Activated CD4-positive, alpha-beta T cell treated with anti-CD3 and anti-CD28 coated beads for 1 hour (primary cell): ENCODE measurements around the gene CHI3L2.

Experiments
- DNase-seq: peaks from one replicate; pipeline ENCODE4 v3.0.0-alpha.2; 2020

CHI3L2 gene

GRCh38 chr1:111256988-111257658 is 29.6 kb downstream of the CHI3L2 start:
- no peak for DNase-seq

- no peak for DNase-seq
Observed at GRCh38 chr1:111267801-111268508, 40.4 kb downstream of the CHI3L2 start.

- no peak for DNase-seq
Observed at GRCh38 chr1:111269825-111270406, 42.4 kb downstream of the CHI3L2 start.

GRCh38 chr1:111270771-111271463 is 43.4 kb downstream of the CHI3L2 start:
- DNase-seq = no peak

GRCh38 chr1:111271464-111271801 is 43.9 kb downstream of the CHI3L2 start:
- no peak for DNase-seq

GRCh38 chr1:111272081-111272480 is 44.6 kb downstream of the CHI3L2 start:
- no peak for DNase-seq

- DNase-seq = no peak
Observed at GRCh38 chr1:111274653-111275052, 47.1 kb downstream of the CHI3L2 start.

GRCh38 chr1:111275079-111275478 is 47.6 kb downstream of the CHI3L2 start:
- no peak for DNase-seq

- DNase-seq = no peak
Observed at GRCh38 chr1:111275780-111276433, 48.4 kb downstream of the CHI3L2 start.

GRCh38 chr1:111279144-111279543 is 51.6 kb downstream of the CHI3L2 start:
- no peak for DNase-seq

GRCh38 chr1:111280267-111280666 is 52.8 kb downstream of the CHI3L2 start:
- no peak for DNase-seq

GRCh38 chr1:111281411-111281810 is 53.9 kb downstream of the CHI3L2 start:
- DNase-seq = no peak

GRCh38 chr1:111283838-111284237 is 56.3 kb downstream of the CHI3L2 start:
- DNase-seq = no peak

- DNase-seq = no peak
Observed at GRCh38 chr1:111285879-111286278, 58.4 kb downstream of the CHI3L2 start.

- DNase-seq = no peak
Observed at GRCh38 chr1:111286912-111287311, 59.4 kb downstream of the CHI3L2 start.

- no peak for DNase-seq
Observed at GRCh38 chr1:111289371-111289770, 61.9 kb downstream of the CHI3L2 start.

- no peak for DNase-seq
Observed at GRCh38 chr1:111290104-111290503, 62.6 kb downstream of the CHI3L2 start.

- DNase-seq = no peak
Observed at GRCh38 chr1:111290630-111291029, 63.1 kb downstream of the CHI3L2 start, which contains the start of gene CHIA. TSS of gene CHIA (plus strand) at chr1:111290851. CDS start at chr1:111310468, 19,617 bp downstream.
